ENCODE results near the gene FTO. TPM values are rescaled to one million over a fixed set of nuclear protein-coding genes. Genes with fewer than 3 reads are reported as not detected.
A peak's percentile ranks its signal among the peaks of the same experiment; 100 is the strongest.

The FTO gene
- total and polyA plus RNA-seq, 2 of the 13 experiments (the other 11 are each of a cell fraction or from before 2014, with no cell fraction given): 41.6 to 55.8 TPM

DNA sequence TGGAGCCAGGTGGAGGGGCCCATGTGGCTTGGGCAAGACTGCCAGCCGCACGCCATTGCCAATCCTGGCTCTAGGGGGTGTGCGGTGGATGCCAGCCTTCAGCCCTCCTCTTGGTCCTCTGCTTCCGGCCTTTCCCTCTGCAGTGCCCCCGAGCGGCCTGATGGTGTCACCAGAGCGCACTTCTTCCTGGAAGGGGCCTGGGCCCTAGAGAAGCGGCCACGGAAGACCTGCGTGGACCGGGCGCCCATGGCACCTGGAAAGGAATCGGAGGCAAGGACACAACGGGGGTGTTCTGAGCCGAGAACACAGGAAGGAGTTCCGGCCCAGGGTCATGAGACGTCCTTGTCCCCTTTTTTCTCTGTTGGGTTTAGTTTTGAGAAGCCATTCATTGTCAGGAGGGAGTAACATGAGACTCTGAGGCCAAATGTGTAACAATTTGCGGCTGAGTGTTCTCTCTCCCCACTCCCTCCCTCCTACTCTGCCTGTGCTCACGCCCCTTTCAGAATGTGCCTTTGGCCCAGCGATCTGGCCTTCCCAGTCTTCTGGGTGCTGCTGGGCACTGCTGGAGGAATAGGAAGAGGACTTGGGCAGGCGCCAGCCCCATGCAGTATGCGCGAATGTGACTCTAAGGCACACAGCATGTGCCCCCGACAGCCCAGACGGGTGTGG, 489.8 kb downstream of the FTO start (continued):
- TF ChIP-seq, protein P1, sequence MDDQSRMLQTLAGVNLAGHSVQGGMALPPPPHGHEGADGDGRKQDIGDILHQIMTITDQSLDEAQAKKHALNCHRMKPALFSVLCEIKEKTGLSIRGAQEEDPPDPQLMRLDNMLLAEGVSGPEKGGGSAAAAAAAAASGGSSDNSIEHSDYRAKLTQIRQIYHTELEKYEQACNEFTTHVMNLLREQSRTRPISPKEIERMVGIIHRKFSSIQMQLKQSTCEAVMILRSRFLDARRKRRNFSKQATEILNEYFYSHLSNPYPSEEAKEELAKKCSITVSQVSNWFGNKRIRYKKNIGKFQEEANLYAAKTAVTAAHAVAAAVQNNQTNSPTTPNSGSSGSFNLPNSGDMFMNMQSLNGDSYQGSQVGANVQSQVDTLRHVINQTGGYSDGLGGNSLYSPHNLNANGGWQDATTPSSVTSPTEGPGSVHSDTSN (CRISPR knock-in tag; IDR thresholded peaks at IDR 0.05; ENCODE audit: borderline replicate concordance): no peak
- TF ChIP-seq, protein P2, sequence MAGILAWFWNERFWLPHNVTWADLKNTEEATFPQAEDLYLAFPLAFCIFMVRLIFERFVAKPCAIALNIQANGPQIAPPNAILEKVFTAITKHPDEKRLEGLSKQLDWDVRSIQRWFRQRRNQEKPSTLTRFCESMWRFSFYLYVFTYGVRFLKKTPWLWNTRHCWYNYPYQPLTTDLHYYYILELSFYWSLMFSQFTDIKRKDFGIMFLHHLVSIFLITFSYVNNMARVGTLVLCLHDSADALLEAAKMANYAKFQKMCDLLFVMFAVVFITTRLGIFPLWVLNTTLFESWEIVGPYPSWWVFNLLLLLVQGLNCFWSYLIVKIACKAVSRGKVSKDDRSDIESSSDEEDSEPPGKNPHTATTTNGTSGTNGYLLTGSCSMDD (CRISPR knock-in tag; IDR thresholded peaks at IDR 0.05): no peak
- TF ChIP-seq TEAD2 (CRISPR knock-in tag; IDR thresholded peaks at IDR 0.05) (no peak), CEBPG (CRISPR knock-in tag; IDR thresholded peaks at IDR 0.05) (peak; percentile 17; the same call in 1 of the 2 replicates), ZNF329 (CRISPR knock-in tag; IDR thresholded peaks at IDR 0.05; ENCODE audit: low read depth) (no peak), SATB2 (CRISPR knock-in tag; IDR thresholded peaks at IDR 0.05) (no peak), SALL2 (CRISPR knock-in tag; IDR thresholded peaks at IDR 0.05) (no peak), RFX5 (IDR thresholded peaks at IDR 0.05; ENCODE audit: low read depth, low read length) (no peak), ZNF224 (CRISPR knock-in tag; IDR thresholded peaks at IDR 0.05) (no peak), BCL6 (CRISPR knock-in tag; IDR thresholded peaks at IDR 0.05) (no peak), JARID2 (CRISPR knock-in tag; IDR thresholded peaks at IDR 0.05; ENCODE audit: insufficient replicate concordance) (no peak), ZNF567 (CRISPR knock-in tag; IDR thresholded peaks at IDR 0.05; ENCODE audit: borderline replicate concordance) (0 out of 2 replicates have a peak, but pooled peaks have one; percentile 76), ATF1 (CRISPR knock-in tag; IDR thresholded peaks at IDR 0.05) (no peak), ERF (CRISPR knock-in tag; IDR thresholded peaks at IDR 0.05) (peak; percentile 72; the same call in 1 of the 2 replicates), ZNF564 (CRISPR knock-in tag; IDR thresholded peaks at IDR 0.05) (no peak)
- TF ChIP-seq, protein P3, sequence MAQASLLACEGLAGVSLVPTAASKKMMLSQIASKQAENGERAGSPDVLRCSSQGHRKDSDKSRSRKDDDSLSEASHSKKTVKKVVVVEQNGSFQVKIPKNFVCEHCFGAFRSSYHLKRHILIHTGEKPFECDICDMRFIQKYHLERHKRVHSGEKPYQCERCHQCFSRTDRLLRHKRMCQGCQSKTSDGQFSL (CRISPR knock-in tag; IDR thresholded peaks at IDR 0.05): peak; percentile 49; the same call in 1 of the 2 replicates
- TF ChIP-seq, protein P4, sequence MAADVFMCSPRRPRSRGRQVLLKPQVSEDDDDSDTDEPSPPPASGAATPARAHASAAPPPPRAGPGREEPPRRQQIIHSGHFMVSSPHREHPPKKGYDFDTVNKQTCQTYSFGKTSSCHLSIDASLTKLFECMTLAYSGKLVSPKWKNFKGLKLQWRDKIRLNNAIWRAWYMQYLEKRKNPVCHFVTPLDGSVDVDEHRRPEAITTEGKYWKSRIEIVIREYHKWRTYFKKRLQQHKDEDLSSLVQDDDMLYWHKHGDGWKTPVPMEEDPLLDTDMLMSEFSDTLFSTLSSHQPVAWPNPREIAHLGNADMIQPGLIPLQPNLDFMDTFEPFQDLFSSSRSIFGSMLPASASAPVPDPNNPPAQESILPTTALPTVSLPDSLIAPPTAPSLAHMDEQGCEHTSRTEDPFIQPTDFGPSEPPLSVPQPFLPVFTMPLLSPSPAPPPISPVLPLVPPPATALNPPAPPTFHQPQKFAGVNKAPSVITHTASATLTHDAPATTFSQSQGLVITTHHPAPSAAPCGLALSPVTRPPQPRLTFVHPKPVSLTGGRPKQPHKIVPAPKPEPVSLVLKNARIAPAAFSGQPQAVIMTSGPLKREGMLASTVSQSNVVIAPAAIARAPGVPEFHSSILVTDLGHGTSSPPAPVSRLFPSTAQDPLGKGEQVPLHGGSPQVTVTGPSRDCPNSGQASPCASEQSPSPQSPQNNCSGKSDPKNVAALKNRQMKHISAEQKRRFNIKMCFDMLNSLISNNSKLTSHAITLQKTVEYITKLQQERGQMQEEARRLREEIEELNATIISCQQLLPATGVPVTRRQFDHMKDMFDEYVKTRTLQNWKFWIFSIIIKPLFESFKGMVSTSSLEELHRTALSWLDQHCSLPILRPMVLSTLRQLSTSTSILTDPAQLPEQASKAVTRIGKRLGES (CRISPR knock-in tag; IDR thresholded peaks at IDR 0.05; ENCODE audit: borderline replicate concordance): no peak
- TF ChIP-seq, protein P5, sequence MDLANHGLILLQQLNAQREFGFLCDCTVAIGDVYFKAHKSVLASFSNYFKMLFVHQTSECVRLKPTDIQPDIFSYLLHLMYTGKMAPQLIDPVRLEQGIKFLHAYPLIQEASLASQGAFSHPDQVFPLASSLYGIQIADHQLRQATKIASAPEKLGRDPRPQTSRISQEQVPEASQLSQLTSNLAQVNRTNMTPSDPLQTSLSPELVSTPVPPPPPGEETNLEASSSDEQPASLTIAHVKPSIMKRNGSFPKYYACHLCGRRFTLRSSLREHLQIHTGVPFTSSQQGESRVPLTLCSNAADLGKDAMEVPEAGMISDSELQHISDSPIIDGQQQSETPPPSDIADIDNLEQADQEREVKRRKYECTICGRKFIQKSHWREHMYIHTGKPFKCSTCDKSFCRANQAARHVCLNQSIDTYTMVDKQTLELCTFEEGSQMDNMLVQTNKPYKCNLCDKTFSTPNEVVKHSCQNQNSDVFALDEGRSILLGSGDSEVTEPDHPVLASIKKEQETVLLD (CRISPR knock-in tag; IDR thresholded peaks at IDR 0.05; ENCODE audit: low read depth): no peak
- TF ChIP-seq, protein P6, sequence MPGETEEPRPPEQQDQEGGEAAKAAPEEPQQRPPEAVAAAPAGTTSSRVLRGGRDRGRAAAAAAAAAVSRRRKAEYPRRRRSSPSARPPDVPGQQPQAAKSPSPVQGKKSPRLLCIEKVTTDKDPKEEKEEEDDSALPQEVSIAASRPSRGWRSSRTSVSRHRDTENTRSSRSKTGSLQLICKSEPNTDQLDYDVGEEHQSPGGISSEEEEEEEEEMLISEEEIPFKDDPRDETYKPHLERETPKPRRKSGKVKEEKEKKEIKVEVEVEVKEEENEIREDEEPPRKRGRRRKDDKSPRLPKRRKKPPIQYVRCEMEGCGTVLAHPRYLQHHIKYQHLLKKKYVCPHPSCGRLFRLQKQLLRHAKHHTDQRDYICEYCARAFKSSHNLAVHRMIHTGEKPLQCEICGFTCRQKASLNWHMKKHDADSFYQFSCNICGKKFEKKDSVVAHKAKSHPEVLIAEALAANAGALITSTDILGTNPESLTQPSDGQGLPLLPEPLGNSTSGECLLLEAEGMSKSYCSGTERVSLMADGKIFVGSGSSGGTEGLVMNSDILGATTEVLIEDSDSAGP (CRISPR knock-in tag; IDR thresholded peaks at IDR 0.05; ENCODE audit: borderline replicate concordance): peak; percentile 40; the same call in 1 of the 2 replicates
- TF ChIP-seq, protein P7, sequence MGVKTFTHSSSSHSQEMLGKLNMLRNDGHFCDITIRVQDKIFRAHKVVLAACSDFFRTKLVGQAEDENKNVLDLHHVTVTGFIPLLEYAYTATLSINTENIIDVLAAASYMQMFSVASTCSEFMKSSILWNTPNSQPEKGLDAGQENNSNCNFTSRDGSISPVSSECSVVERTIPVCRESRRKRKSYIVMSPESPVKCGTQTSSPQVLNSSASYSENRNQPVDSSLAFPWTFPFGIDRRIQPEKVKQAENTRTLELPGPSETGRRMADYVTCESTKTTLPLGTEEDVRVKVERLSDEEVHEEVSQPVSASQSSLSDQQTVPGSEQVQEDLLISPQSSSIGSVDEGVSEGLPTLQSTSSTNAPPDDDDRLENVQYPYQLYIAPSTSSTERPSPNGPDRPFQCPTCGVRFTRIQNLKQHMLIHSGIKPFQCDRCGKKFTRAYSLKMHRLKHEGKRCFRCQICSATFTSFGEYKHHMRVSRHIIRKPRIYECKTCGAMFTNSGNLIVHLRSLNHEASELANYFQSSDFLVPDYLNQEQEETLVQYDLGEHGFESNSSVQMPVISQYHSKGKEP (CRISPR knock-in tag; IDR thresholded peaks at IDR 0.05): no peak
